T47D (cell line): ENCODE data around the gene C15orf39.

Source experiments
- DNase-seq, 2 experiments: peaks; one replicate each; pipeline versions ENCODE4 v3.0.0 to v3.0.0-alpha.2; 2011 to 2012; ENCODE audit warnings: low read depth in 1 of 2, low spot score in 1 of 2
- JUND ChIP-seq: IDR thresholded peaks from 2 replicates; pipeline ENCODE4 v1.6.1; 2012; ENCODE audit warnings: low read depth
- in situ Hi-C: cut with HindIII; loops from 2 replicates; pipeline ENCODE4 v1.10.0; 2016; ENCODE audit warnings: low sequenced_read_pairs, low pct_unique_long_range_greater_than_20kb

The C15orf39 gene

DNA sequence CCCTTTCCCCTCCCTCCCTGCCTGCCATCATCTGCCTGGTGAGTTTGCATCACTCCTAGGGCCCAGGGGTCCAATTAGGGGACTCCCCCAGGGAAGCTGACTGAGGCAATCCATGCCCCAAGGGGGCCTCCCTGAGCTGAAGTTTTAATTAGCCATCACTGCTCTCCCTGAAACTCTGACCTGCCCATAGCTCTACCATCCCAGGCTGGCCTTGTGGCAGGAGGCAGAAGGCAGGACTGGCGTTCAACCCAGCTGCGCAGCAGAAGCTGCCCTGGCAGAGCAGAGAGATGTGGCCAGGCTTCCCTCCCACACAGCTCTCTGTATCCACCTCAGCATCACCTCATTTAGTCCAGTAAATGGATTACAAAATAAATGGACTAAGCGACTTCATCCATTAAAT, 7.7 kb upstream of the C15orf39 start:
- in situ Hi-C loops: no loop called here
- no peak for DNase-seq
- no peak for TF ChIP-seq JUND

GRCh38 chr15:75194397-75194796, 7.3 kb upstream of the C15orf39 start:
- TF ChIP-seq JUND: no peak
- no peak for DNase-seq
- in situ Hi-C loops: no loop called here

DNA sequence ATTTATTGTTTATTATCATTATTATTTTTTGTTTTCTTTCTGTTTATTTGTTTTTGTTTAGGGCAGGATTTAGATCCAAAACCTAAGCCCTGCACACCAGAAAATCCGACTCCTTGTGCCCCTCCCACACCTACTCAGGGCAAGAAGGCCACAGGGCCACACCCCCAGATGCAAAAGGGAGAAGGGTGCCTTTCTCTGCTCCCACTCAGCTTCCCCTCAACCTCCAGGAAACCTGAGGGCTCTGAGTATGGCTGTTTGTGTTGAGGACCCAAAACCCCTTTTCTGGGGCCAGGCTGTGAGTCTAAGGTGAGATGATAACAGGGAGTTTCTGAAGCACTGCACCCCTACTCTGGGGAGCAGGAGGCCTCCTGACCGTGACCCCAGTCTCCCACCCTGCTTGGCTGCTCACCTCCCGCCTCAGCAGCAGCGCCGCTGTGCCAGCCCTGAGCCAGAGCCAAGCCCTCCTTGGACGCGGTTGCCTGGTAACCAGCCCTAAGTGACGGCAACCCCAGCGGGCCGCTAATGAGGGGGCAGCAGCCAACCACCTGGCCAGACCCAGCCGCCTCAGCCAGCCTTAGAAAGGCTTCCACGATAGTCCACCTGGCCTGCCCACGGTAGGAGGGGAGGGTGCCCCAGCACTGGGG, 6.4 kb upstream of the C15orf39 start:
- no peak for DNase-seq
- in situ Hi-C loops: no loop called here
- no peak for TF ChIP-seq JUND

DNA sequence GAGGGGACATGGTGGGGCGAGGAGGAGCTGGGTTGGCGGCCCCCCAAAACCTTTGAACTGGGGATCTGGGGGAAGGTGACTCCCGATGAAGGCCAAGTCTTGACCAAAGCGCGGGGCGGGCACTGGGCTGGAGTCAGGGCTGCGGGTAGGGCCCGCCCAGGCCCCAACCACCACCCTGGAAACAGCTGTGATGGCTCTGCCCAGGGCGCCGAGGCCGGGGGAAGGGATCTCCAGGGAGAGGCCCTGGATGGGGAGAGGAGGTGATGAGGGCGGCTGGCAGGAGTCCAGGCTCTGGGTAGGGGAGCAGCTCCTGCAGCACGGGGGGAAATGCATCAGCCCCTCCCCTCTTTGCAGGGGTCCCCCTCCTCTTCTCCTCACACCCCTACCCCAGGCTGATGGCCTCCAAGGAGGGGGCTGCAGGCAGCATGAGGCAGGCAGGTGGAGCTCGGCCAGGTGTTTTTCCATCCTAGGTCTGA, 5.9 kb upstream of the C15orf39 start:
- TF ChIP-seq JUND: no peak
- in situ Hi-C loops: no loop called here
- DNase-seq: no peak

DNA sequence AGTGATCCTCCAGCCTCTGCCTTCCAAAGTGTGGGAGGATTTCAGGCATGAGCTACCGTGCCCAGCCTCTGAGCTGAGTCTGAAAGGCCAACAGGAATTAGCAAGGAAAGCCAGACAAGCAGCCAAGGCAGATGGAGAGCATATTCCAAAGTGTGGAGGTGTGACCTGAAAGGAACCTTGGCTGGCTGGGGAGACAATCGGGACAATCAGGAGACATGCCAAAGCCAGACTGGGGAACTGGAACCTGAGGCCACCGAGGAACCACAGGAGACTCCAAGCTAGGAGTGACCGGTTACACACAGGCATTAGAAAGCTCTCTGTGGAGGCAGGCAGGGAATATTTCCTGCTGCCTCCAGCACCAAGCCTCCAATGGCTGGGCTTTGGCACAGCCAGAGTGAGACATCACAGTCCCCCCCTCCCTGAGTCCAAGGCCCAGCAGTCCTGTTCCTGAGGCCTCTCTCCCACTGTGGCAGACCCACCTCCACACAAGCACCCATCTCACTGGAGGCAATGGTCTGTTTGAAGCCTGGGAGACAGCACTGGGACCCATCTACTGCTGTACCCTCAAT, 4.5 kb upstream of the C15orf39 start:
- no peak for DNase-seq
- in situ Hi-C loops: no loop called here
- no peak for TF ChIP-seq JUND

- in situ Hi-C loops: no loop called here
- TF ChIP-seq JUND: no peak
- peak in 1 of 2 experiments; percentile 97 for DNase-seq
These were observed 2.9 kb upstream of the C15orf39 start for GRCh38 chr15:75198560-75199356.

DNA sequence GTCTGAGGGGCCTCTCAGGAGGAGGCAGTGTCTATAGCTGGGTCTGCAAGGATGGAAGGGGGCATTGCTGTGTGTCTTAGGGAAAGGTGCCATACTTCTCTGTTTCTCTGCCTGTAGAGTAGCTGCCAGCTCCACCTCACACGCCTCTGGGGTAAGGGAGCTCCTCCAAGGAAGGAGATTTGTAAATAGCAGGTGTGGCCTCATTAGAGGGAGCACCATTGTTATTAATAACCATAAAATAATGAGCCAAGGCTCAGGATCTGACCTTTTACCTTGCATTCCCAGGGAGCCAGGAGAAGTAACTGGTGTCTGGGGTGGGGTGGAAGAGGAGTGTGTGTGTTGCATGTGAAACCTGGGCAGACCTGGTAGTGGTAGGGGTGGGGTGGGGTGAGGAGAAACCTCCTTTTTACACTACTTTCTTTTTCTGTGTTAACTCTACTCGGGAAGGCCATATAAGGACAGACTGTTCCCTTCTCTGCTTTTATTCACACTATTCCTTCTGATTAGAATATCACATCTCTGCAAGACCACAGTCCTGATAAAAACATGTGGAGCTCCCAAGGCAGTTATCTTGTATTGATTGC, 2.2 kb upstream of the C15orf39 start:
- TF ChIP-seq JUND: no peak
- in situ Hi-C loops: no loop called here
- DNase-seq: no peak

GRCh38 chr15:75200391-75200764, 1.3 kb upstream of the C15orf39 start:
- DNase-seq: no peak
- in situ Hi-C loops: no loop called here

DNA sequence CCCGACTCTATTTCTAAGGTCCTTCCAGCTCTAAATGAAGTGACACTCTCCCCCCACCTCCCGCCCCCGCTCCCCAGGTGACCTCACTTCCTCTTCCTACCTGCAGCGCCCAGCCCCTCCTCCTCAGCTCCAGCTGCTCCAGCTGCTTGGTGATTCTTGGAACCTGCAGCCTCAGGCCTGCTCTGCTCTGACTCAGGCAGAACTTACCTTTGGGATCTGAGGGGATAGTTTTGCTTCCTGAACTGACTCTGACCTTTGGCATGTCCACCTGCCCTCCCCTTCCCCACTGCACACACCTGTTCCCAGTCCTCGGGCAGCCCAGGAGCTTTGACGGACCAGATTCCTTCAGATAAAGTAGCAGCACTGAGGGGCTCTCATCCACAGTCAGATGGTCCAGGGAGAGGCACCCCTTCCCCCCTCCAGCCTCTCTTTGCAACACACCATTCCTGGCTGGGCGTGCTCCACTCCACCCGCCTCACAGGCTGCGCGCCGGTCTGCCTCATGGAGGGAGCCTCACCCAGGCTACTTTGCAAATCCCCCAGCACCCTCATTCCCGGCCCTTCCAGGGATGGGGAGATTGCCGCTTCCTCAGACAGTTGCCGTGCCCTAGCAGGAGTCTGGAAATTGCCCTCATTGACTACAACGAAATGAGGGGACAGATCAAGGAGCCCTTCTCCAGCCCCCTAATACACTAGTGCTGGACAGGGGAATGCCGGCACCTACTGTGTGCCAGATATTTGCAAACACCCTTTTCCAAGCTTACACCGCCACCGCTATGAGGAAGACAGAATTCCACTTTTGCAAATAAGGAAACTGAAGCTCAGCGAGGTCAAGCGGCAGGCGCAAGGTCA, 692 bp upstream of the C15orf39 start:
- peak; percentile 55 to 77 for DNase-seq
- no peak for TF ChIP-seq JUND
- in situ Hi-C loops: no loop called here

More at GRCh38 chr15:75200391-75200764, 1.3 kb upstream of the C15orf39 start:
- TF ChIP-seq JUND: no peak

- TF ChIP-seq JUND: no peak
- in situ Hi-C loops: no loop called here
- DNase-seq: peak; percentile 64 to 68
These were observed 752 bp downstream of the C15orf39 start for GRCh38 chr15:75202251-75203016.
